Endothelial cell of umbilical vein (primary cell): Measurements from ENCODE around the gene CEBPA.

ENCODE experiments used
- EZH2 ChIP-seq: IDR thresholded peaks from 2 replicates; pipeline ENCODE4 v1.6.1; 2012; ENCODE audit warnings: borderline replicate concordance, low read depth, mild to moderate bottlenecking, moderate library complexity, low read length, inconsistent platforms; ENCODE audit not compliant: severe bottlenecking
- GATA2 ChIP-seq: IDR thresholded peaks from 2 replicates; pipeline ENCODE4 v1.7.0; 2011; ENCODE audit warnings: low read depth, mild to moderate bottlenecking, moderate library complexity, mixed read lengths, low read length; ENCODE audit not compliant: insufficient read length, insufficient read depth
- JUN ChIP-seq: IDR thresholded peaks from 2 replicates; pipeline ENCODE4 v1.6.1; 2011; ENCODE audit warnings: borderline replicate concordance, low read depth; ENCODE audit not compliant: insufficient read length, insufficient read depth
- TF ChIP-seq, protein P1 (sequence below), 2 donors: IDR thresholded peaks; 1 replicate in 1 of 2; 2 replicates in 1 of 2; pipeline ENCODE4 v1.5.1; 2011; ENCODE audit warnings: low read length in 2 of 2, mild to moderate bottlenecking in 2 of 2, moderate library complexity in 2 of 2, control low read depth in 1 of 2, inconsistent platforms in 1 of 2, low read depth in 1 of 2; ENCODE audit not compliant: insufficient read depth in 1 of 2; ENCODE audit errors: extremely low read depth in 1 of 2

GRCh38 chr19:33263325-33264023, 38.9 kb downstream of the CEBPA start:
- no peak for TF ChIP-seq JUN
- TF ChIP-seq GATA2, result no peak
- TF ChIP-seq, protein P1, sequence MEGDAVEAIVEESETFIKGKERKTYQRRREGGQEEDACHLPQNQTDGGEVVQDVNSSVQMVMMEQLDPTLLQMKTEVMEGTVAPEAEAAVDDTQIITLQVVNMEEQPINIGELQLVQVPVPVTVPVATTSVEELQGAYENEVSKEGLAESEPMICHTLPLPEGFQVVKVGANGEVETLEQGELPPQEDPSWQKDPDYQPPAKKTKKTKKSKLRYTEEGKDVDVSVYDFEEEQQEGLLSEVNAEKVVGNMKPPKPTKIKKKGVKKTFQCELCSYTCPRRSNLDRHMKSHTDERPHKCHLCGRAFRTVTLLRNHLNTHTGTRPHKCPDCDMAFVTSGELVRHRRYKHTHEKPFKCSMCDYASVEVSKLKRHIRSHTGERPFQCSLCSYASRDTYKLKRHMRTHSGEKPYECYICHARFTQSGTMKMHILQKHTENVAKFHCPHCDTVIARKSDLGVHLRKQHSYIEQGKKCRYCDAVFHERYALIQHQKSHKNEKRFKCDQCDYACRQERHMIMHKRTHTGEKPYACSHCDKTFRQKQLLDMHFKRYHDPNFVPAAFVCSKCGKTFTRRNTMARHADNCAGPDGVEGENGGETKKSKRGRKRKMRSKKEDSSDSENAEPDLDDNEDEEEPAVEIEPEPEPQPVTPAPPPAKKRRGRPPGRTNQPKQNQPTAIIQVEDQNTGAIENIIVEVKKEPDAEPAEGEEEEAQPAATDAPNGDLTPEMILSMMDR (IDR thresholded peaks at IDR 0.05; ENCODE audit: extremely low read depth in 1 of 2, insufficient read depth in 1 of 2, low read depth in 1 of 2, low read length in 2 of 2), result no peak
- TF ChIP-seq EZH2, result no peak
